Gastrocnemius medialis (tissue), 4 donors: ENCODE results near the gene NDC1. TPM values are rescaled to one million over a fixed set of nuclear protein-coding genes. Genes with fewer than 3 reads are reported as not detected.

Experiments used
- ATAC-seq, 2 donors: fragments of 150-250 bp; one replicate each; pipeline ENCODE4 v1.9.1; 2016
- DNase-seq, 2 donors: peaks; one replicate each; pipeline ENCODE4 v3.0.0-alpha.2; 2019
- H3K27ac ChIP-seq, 4 donors: fragments of 200-600 bp; sonication (generic); 1 replicate in 1 of 4; 2 replicates in 3 of 4; pipeline ENCODE4 v1.5.1; 2016 to 2018; ENCODE audit warnings: mild to moderate bottlenecking in 2 of 4, moderate library complexity in 1 of 4
- H3K27me3 ChIP-seq, 3 donors: fragments of 200-600 bp; sonication (generic) in 2 of 3; 1 replicate in 1 of 3; 2 replicates in 2 of 3; pipeline versions ENCODE4 v1.5.1 to v1.6.0; 2016 to 2019; ENCODE audit warnings: mild to moderate bottlenecking in 1 of 3, moderate library complexity in 1 of 3
- H3K36me3 ChIP-seq, 2 donors: fragments of 200-600 bp; sonication (generic) in 1 of 2; one replicate each; pipeline ENCODE4 v1.5.1; 2017 to 2018
- H3K4me1 ChIP-seq, 2 donors: fragments of 200-600 bp; sonication (generic) in 1 of 2; one replicate each; pipeline ENCODE4 v1.5.1; 2016 to 2017; ENCODE audit warnings: mild to moderate bottlenecking in 2 of 2
- H3K4me3 ChIP-seq, 4 donors: fragments of 200-600 bp; sonication (generic) in 3 of 4; 1 replicate in 1 of 4; 2 replicates in 3 of 4; pipeline ENCODE4 v1.5.1; 2016 to 2019; ENCODE audit warnings: mild to moderate bottlenecking in 2 of 4
- H3K9me3 ChIP-seq, 3 donors: fragments of 200-600 bp; sonication (generic) in 2 of 3; 1 replicate in 1 of 3; 2 replicates in 2 of 3; pipeline ENCODE4 v1.5.1; 2016 to 2019
- POLR2A ChIP-seq, 2 donors: fragments of 450-650 bp; IDR thresholded peaks; one replicate each; pipeline ENCODE4 v1.6.1; 2017; ENCODE audit warnings: antibody characterized with exemption in 2 of 2, mild to moderate bottlenecking in 2 of 2, moderate library complexity in 2 of 2
- in situ Hi-C, 4 donors: fragments of 200-750 bp; cut with MboI; loops; one replicate each; pipeline versions ENCODE4 v1.15.0 to v1.8.0; 2017; ENCODE audit warnings: low sequenced_read_pairs in 4 of 4
- intact Hi-C: fragments of 100-400 bp; cut with DNase I; formaldehyde crosslinking; loops from one replicate; pipeline ENCODE4 v1.15.1; 2023; ENCODE audit warnings: low total_unique reads
- total RNA-seq, 4 donors: library from RNA; depleted of rRNA; stranded (reverse); fragments of >200 nt; gene quantifications; one replicate each; pipeline versions ENCODE4 v1.1.0 to v1.2.3, GENCODE V29; 2016
- TF ChIP-seq, protein P1 (sequence below), 5 experiments: fragments of 450-650 bp in 3 of 5; fragments of 200-600 bp in 2 of 5; sonication (generic) in 2 of 5; IDR thresholded peaks in 4 of 5; conservative IDR thresholded peaks in 1 of 5; 1 replicate in 4 of 5; 2 replicates in 1 of 5; pipeline ENCODE4 v1.5.1; 2016 to 2019; ENCODE audit warnings: antibody characterized with exemption in 5 of 5, mild to moderate bottlenecking in 3 of 5, moderate library complexity in 3 of 5

NDC1 gene
- total RNA-seq, 4 donors from 2014 or later, result 7.6 to 27.0 (median 9.5) TPM

DNA sequence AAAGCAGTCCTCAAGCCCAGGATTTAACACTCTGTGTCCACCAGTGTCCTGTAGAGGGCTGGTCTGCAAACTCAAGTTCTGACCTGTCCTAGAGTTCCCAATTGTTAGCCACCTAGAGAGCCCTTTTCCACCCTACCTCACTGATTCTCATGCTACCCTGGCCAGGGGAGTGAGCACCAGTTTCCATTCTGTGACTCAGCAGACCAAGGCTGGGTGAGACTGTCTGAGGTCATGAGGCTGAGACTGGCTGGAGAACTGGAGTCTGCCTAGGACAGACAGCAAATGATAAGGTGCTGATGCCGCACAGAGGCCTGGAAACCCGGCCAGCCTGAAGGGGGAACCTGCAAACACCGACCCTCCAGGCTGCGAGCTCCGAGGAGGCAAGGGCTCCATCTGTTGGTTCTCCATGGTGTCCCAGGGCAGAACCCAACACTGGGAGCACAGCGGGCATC lies 112.8 kb downstream of the NDC1 start:
- Histone ChIP-seq H3K9me3 (no peaks in the 10 kb centered on the region), H3K4me3 (no peak overlapping the region), H3K36me3 (no peaks in the 10 kb centered on the region), H3K27ac (no peak overlapping the region), H3K27me3 (no peaks in the 10 kb centered on the region), H3K4me1 (no peaks in the 10 kb centered on the region)
- DNase-seq (no peak), ATAC-seq (no peak)
- intact Hi-C loops, result no loop called here
- in situ Hi-C loops, result no loop called here
- TF ChIP-seq, protein P1, sequence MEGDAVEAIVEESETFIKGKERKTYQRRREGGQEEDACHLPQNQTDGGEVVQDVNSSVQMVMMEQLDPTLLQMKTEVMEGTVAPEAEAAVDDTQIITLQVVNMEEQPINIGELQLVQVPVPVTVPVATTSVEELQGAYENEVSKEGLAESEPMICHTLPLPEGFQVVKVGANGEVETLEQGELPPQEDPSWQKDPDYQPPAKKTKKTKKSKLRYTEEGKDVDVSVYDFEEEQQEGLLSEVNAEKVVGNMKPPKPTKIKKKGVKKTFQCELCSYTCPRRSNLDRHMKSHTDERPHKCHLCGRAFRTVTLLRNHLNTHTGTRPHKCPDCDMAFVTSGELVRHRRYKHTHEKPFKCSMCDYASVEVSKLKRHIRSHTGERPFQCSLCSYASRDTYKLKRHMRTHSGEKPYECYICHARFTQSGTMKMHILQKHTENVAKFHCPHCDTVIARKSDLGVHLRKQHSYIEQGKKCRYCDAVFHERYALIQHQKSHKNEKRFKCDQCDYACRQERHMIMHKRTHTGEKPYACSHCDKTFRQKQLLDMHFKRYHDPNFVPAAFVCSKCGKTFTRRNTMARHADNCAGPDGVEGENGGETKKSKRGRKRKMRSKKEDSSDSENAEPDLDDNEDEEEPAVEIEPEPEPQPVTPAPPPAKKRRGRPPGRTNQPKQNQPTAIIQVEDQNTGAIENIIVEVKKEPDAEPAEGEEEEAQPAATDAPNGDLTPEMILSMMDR (IDR thresholded peaks at IDR 0.05 in 4 of 5, conservative IDR thresholded peaks at IDR 0.05 in 1 of 5), result no peak
- no peak for TF ChIP-seq POLR2A (IDR thresholded peaks at IDR 0.05)

DNA sequence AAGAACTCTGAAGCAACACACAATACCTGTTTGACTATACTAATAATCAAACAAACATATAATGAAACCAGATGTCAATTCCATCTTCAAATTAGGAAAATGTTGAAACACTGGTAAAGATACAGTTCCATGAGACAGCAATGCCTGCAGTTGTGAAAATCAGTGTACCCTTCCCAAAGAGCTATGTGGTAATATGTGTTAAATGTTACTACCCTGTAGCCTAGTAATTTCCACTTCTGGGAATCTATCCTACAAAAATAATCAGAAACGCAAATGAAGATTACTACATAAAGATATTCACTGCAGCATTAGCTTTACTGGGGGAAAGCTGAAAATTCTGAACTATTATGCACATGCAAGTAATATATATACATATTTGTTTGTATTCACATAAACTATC lies 116.1 kb downstream of the NDC1 start:
- no peak overlapping the region for H3K4me3 ChIP-seq
- intact Hi-C loops (no loop called here), in situ Hi-C loops (no loop called here)
- no peaks in the 10 kb centered on the region for H3K9me3 ChIP-seq
- TF ChIP-seq, protein P1 (IDR thresholded peaks at IDR 0.05 in 4 of 5, conservative IDR thresholded peaks at IDR 0.05 in 1 of 5), result no peak
- TF ChIP-seq POLR2A (IDR thresholded peaks at IDR 0.05), result no peak
- H3K4me1 ChIP-seq, result no peaks in the 10 kb centered on the region
- no peak overlapping the region for H3K27ac ChIP-seq
- ATAC-seq, result no peak
- no peak for DNase-seq
- H3K27me3 ChIP-seq, result no peaks in the 10 kb centered on the region
- no peaks in the 10 kb centered on the region for H3K36me3 ChIP-seq

DNA sequence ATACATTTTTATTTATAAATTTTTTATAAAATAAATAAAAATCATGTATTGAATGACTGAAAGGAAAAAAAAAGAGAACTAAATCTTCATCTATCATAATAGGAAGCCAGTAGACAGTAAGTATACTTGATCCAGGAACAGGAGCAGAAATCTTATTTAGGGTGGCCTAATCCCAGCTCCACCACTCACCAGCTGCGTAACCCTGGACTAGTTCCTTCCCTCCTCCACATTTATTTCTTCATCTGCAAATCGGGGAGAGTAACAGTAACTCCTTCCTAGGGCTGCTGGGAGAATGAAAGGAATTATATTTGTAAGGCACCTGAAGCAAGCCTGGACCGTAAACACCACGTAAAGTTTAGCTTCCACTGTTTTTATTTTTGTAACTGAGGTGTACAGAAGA lies 117.0 kb downstream of the NDC1 start:
- ATAC-seq, result no peak
- H3K4me3 ChIP-seq, result no peak overlapping the region
- in situ Hi-C loops, result no loop called here
- intact Hi-C loops, result no loop called here
- H3K9me3 ChIP-seq, result no peaks in the 10 kb centered on the region
- TF ChIP-seq, protein P1 (IDR thresholded peaks at IDR 0.05 in 4 of 5, conservative IDR thresholded peaks at IDR 0.05 in 1 of 5), result no peak
- no peak for TF ChIP-seq POLR2A (IDR thresholded peaks at IDR 0.05)
- H3K36me3 ChIP-seq, result no peaks in the 10 kb centered on the region
- no peak overlapping the region for H3K27ac ChIP-seq
- no peaks in the 10 kb centered on the region for H3K27me3 ChIP-seq
- no peak for DNase-seq
- H3K4me1 ChIP-seq, result no peaks in the 10 kb centered on the region

DNA sequence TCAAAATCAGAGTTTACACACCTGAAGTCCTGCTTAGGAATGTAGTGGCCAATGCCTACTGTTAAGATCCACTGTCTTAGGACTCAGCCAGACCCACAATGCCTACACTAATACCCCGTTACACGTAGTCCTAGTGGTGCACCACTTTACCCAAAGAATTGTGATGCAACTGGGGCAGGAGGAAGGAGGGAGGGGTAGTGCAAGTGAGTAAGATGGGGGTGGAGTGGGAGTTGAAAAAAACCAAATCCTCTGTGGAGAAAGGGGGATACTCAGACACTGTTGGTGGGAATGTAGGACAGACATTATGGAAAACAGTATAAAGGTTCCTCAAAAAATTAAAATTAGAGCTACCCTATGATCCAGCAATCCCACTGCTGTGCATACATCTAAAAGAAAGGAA lies 118.6 kb downstream of the NDC1 start:
- H3K36me3 ChIP-seq, result no peaks in the 10 kb centered on the region
- DNase-seq, result no peak
- H3K27me3 ChIP-seq, result no peaks in the 10 kb centered on the region
- H3K27ac ChIP-seq, result no peak overlapping the region
- no peaks in the 10 kb centered on the region for H3K4me1 ChIP-seq
- no peak overlapping the region for H3K4me3 ChIP-seq
- ATAC-seq, result no peak
- in situ Hi-C loops (no loop called here), intact Hi-C loops (no loop called here)
- no peaks in the 10 kb centered on the region for H3K9me3 ChIP-seq
- TF ChIP-seq, protein P1 (IDR thresholded peaks at IDR 0.05 in 4 of 5, conservative IDR thresholded peaks at IDR 0.05 in 1 of 5), result no peak
- no peak for TF ChIP-seq POLR2A (IDR thresholded peaks at IDR 0.05)

DNA sequence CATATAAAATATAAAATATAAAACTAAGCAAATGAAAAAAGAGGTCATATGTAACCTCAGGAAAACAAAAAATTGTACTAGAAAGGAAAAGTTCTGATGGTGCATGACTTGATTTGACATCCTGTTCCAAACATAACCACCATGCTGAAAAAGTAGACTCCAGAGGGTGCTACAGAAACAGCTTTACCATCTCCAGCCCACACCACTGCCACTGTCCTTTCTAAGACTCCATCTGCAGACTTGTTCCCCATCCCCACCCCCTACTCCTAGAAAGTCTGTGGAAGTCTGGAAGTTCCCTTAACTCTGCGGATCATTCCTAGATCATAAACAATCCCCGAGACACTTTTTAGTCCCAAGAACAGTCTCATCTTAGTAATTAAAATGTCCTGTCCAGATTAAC lies 119.7 kb downstream of the NDC1 start:
- H3K36me3 ChIP-seq, result no peaks in the 10 kb centered on the region
- in situ Hi-C loops, result no loop called here
- TF ChIP-seq, protein P1 (IDR thresholded peaks at IDR 0.05 in 4 of 5, conservative IDR thresholded peaks at IDR 0.05 in 1 of 5), result no peak
- TF ChIP-seq POLR2A (IDR thresholded peaks at IDR 0.05), result no peak

More for the DNA sequence above, 119.7 kb downstream of the NDC1 start:
- Histone ChIP-seq H3K27me3 (no peaks in the 10 kb centered on the region), H3K4me3 (no peak overlapping the region), H3K4me1 (no peaks in the 10 kb centered on the region), H3K27ac (no peak overlapping the region), H3K9me3 (no peaks in the 10 kb centered on the region)
- intact Hi-C loops, result no loop called here
- DNase-seq (no peak), ATAC-seq (no peak)
